Stimulated activated CD4-positive, alpha-beta T cell treated with anti-CD3 and anti-CD28 coated beads, Interleukin-1b, Interleukin-23, amount 100 ng/mL, for 4 hours (primary cell): ENCODE measurements around the gene EFNA2.
A peak's percentile ranks its signal among the peaks of the same experiment; 100 is the strongest.
"Not testable (repeated sequence)": the region's sequence is repeated elsewhere in the genome, so short reads cannot be mapped to it uniquely, and the experiment has no call there.

Experiments used
- DNase-seq, 2 donors: peaks; one replicate each; pipeline ENCODE4 v3.0.0-alpha.2; 2020; ENCODE audit warnings: low read depth in 2 of 2

Gene EFNA2

DNA sequence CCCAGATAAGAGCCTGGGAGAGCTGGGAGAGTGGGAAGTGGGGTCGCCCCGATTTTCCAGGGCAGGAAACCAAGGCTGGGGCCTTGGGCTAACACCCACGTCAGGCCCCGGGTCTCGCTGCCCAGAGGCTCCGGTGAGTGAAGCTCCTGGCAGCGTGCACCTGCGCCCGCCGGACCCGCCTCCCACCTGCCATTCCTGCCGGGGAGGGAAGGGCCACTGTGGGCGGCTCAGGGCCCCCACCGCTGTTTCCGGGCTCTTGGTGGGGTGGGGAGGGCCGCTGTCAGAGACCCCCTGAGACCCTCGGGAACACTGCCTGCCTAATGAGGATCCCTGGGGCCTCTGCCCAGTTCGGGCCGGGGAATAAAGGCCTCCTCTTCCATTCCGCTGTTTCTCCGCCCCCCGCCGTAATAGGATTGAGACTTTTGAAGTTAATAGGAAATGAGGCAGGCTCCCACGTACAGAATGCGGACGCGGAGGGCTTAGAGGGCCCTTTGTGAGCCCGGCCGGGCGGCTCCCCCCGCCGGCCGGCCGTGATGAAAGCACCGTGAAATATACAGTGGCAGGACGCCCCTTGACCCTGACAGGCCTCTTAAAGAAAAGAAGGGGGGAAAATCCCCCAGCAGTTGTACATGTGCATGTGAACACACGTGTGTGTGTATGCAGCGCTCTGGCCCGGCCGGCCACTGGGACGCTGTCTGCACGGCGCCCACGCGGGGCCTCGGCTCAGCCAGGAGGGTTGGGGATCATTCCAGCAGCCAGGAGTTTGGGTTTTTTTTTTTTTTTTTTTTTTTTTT, 33.2 kb downstream of the EFNA2 start:
- DNase-seq = no peak

DNA sequence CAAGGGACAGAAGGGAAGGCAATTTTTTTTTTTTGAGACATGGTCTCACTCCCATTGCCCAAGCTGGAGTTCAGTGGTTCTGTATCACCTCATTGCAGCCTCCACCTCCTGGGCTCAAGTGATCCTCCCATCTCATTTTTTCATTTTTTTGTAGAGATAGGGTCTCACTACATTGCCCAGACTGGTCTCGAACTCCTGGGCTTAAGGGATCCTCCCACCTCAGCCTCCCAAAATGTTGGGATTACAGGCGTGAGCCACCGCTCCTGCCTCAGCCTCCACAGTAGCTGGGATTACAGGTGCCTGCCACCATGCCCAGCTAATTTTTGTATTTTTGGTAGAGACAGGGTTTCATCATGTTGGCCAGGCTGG, 34.6 kb downstream of the EFNA2 start:
- not testable (repeated sequence) for DNase-seq

DNA sequence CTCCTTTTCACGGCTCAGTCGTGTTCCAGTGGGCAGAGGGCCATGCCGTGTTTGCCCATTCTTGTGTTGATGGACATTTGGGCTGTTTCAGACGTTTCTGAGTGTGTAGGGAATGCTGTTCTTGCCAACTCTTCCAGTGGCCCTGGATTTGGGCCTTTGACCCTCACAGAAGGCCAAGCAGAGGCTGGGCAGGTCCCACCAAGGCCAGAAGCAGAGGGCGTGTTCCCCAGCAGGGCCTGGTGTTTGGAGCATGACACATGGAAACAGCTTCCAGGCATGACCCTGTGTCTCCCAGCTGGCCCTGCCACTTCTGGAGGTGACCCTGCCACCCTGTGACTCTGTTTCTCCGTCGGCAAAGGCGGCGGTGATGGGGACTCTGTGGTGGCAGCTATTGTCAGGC, 35.9 kb downstream of the EFNA2 start:
- no peak for DNase-seq

DNA sequence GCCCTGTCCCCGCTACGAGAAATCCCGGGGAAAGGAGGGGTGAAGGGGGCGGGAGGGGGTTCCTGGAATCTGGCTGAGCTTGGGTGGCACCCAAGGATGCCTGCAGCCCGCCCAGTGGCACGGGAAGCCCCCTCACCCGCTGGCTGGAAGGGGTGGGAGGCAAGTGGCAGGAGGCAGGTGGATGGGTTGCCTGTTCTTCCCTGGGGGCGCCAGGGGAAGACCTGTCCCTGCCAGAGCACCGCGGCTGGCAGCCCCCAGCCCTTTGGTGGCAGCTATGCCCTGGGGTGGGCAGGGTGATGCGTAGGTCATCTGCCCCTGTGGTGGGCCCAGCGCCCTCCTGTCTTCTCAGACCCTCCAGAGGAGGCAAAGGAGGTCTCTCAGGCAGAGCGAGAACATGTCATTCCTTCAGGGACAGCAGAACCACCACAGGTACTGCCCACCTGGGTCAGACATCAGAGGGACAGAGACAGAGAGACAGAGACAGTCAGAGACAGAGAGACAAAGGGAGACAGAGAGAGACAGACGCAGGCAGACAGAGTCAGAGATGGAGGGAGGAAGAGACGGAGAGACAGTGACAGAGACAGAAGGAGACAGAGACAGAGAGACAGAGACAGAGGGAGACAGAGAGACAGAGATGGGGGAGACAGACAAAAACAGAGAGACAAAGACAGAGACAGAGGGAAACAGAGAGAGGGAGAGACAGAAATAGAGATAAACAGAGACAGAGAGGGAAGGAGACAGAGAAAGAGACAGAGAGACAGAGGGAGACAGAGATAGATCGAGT, 36.7 kb downstream of the EFNA2 start:
- DNase-seq = no peak

DNA sequence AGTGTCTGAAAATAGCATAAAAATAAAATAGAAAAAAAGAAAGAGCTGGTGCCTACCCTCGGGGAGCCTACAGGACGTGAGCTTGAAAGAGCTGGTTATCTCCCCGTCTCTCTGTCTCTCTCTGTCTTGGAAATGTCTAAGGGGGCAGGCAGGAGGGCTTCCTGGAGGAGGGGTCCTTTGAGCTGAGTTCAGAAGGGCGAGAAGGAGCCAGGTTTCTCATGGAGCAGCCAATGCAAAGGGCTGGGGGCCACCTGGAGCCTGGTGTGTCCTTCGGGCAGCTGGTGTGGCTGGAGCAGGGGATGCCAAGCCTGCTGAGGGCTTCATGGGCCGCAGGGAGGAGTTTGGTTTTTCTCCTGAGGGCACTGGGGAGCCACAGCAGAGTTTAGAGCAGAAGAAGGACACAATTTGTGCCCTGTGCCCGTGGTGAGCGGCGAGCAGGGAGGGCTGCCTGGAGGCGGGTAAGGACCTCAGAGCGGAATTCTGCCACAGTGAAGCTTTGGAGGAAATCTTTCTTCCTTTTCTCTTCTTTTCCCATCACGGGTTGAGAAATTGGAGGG, 38.7 kb downstream of the EFNA2 start:
- DNase-seq = no peak

DNA sequence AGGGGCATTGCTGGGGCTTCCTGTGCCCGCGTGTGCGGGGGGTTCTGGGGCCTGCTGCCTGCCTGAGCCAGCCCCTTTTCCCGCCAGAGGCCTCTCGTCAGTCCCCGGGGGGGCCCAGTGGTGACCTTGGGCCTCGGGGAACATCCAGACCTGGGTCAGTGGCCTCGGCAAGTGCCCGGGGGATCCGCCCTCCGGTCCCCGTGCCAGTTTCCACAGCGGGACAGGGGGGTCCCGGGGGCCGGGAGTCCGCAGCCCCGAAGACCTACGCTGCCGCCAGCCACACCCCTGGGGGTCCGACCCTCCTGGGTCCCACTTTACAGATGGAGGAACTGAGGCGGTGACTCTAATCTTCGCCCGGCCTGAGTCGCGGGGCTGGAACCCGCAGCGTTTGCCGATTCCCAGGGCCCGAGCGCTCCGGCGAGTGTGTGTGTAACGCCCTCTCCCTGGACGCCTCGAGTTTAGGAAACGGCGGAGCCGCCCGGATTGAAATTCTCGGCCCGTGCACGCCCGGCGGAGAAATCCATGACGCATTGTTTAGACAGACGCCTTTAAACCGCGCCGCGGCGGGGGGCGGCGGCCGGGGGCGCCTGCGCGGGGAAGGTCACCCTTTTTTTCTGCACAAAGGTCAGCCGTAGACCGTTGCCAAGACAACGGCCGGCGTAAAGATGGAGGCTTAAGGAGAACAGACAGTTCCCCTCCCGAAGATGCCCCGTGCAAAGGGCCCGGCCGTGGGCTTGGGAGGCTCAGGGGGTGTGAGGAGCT, 39.3 kb downstream of the EFNA2 start:
- DNase-seq = peak in 1 of 2 donors; percentile 18

DNA sequence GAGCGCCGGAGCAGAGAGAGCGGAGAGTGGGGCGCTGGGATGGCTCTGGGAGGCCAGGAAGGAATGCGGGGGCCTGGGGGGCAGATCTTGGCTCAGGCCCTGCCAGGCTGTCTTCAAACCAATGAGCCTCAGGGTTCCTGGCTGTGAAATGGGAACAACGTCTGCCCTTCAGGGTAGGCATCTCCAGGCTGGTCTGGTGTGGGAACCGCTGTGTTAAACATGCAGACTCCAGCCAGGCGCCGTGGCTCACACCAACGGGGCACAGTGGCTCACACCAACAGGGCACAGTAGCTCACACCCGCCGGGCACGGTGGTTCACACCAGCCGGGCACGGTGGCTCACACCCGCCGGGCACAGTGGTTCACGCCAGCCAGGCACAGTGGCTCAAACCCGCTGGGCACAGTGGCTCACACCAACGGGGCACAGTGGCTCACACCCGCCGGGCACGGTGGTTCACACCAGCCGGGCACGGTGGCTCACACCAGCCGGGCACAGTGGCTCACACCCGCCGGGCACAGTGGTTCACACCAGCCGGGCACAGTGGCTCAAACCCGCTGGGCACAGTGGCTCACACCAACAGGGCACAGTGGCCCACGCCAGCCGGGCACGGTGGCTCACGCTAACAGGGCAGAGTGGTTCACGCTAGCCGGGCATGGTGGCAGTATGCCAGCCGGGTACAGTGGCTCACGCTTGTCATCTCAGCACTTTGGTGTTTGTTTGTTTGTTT, 40.1 kb downstream of the EFNA2 start:
- DNase-seq = no peak

DNA sequence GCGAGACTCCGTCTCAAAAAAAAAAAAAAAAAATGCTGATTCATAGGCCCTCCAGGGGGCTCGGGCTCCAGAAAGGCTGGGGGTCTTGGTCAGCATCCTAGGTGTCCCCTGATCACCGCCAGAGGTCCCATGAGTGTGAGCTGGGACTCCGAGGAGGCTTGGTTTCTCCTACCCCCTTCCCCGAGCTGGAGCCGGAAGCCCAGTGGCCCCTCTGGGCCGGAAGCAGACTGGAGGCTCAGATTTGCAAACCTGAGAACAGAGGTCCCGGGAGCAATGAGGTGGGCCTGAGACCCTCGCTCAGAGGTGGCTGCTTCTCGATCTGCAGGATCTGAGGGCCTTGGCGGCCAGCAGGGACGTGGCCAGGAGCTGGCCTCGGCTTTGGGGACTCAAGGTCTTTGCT, 41.5 kb downstream of the EFNA2 start:
- DNase-seq = no peak

DNA sequence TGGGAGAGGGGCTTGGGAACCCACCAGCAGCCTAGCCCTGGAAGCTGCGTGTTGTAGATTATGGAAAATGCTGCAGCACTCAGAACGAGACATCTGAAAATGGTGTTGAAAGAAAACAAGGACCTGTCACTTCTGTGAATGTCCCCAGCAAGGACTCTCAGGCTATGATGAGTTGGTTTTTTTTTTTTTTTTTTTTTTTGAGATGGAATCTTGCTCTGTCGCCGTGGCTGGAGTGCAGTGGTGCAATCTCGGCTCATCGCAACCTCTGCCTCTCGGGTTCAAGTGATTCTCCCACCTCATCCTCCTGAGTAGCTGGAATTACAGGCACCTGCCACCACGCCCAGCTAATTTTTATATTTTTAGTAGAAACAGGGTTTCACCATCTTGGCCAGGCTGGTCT, 46.5 kb downstream of the EFNA2 start:
- DNase-seq = not testable (repeated sequence)

DNA sequence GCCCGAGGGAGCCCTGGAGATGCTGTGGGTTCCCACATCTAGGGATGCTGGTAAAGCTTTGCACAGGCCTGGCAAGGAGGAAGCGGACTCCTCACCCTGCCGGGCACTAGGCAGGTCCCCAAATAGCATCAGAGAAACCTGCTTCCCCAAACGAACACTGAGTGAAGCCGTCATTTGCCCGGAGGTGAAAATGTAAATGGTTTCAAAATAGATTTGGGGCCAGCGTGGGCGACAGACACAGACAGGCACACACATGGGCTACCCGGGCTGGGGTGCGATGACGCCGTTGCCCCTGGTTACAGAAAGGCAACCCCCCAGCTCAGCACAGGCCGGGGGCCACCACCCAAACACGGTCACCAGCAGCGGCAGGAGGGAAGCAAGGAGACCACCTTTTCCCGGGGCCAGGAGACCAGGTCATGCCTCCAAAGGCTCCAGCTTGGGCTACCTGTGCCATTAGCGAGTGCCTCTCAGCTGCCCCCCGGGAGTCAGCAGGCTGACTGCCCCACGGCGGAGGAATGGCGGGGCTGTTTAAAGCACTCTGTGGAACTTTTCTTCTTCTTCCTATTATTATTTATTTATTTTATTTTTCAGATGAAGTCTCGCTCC, 50.5 kb downstream of the EFNA2 start:
- DNase-seq = no peak

DNA sequence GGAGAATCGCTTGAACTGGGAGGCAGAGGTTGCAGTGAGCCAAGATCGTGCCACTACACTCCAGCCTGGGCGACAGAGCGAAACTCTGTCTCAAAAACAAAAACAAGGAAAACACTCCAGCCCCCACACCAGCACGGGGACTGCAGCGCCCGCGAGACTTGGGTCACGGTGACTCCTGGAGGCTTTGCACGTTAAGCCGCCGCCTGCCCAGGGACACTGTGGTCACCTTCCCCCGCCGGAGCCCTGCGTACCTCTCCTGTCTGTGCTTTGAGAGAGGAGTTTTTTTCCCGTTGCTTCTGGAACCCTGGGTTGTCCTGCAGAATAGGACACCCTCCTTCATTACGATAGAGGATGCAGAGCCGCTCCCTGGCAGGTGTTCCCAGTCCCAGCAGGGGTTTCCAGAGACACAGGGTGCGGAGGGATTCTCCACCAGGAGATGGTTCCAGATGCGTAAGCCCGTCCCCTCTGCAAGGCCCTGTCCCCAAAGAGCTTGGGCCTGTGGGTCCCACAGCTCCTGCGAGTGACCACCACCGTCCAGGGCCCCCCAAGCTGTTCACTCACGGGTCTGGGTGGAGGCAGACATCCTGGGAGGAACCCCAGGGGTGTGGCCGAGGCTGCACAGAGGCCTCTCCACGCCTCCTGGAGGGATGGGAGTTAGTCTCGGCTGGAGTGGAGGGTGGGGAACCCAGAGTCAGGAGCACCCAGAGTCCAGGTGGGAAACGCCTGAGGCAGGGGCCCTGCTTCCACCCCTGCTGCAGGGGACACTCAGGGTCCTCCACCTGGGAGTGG, 55.2 kb downstream of the EFNA2 start:
- DNase-seq = no peak

DNA sequence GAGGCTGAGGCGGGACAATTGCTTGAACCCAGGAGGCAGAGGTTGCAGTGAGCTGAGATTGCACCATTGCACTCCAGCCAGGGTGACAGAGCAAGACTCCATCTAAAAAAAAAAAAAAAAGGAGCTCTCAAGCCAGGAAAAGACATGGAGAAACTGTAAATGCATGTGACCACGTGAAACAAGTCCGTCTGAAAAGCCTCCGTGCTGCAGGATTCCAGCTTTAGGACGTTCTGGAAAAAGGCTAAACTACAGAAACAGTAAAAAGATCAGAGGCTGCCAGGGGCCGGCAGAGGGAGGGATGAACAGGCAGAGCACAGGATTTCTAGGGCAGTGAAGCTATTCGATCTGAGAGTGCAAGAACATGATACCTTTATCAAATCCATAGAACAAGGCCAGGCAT, 57.4 kb downstream of the EFNA2 start:
- no peak for DNase-seq

DNA sequence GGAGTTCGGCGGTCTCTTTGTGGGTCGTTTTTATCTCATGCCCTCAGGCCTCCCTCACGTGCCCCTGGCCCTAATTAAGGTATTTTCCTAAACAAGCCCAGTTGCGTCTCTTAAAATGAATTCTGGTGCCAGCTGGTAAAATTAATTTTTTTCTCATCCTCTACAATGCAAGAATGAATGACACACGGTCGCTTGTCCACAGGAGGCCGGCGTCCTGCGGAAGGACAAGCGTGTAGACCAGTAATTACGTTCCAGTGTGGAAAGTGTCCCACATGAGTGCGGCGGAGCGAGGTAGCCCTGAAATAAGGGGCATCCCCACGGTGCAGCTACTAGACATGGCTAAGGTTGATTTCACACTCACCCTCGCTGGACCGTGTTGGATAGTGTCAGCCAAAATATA, 63.5 kb downstream of the EFNA2 start:
- no peak for DNase-seq

DNA sequence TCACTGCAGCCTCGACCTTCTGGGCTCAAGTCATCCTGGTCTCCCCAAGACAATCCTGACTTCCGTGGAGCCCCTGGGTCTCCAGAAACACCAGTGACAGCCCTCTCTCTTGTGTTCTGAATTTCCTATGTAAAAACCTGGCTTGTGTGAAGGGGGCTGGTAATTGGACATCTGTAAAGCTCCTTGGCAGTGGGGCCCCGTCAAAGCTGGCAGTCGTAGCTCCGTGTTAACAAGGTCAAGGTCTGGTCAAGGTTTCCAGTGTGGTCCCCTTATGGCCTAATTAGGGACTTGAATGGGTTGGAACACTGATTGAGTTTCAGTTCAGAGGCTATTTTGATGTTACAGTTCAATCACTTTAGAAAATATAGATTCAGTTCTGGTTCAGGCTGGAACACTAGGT, 65.2 kb downstream of the EFNA2 start:
- no peak for DNase-seq
